Stimulated activated CD4-positive, alpha-beta T cell treated with anti-CD3 and anti-CD28 coated beads, Interleukin-12 subunit alpha, Interleukin-12 subunit beta, amount 100 ng/mL, for 4 hours (primary cell): ENCODE measurements around the gene CNPY3.
A peak's percentile ranks its signal among the peaks of the same experiment; 100 is the strongest.

Experiments
- DNase-seq: peaks from one replicate; pipeline ENCODE4 v3.0.0-alpha.2; 2020

The CNPY3 gene

GRCh38 chr6:42961020-42961470, 31.8 kb downstream of the CNPY3 start:
- DNase-seq = no peak

- no peak for DNase-seq
Measured at GRCh38 chr6:42962096-42962495, 32.8 kb downstream of the CNPY3 start.

DNA sequence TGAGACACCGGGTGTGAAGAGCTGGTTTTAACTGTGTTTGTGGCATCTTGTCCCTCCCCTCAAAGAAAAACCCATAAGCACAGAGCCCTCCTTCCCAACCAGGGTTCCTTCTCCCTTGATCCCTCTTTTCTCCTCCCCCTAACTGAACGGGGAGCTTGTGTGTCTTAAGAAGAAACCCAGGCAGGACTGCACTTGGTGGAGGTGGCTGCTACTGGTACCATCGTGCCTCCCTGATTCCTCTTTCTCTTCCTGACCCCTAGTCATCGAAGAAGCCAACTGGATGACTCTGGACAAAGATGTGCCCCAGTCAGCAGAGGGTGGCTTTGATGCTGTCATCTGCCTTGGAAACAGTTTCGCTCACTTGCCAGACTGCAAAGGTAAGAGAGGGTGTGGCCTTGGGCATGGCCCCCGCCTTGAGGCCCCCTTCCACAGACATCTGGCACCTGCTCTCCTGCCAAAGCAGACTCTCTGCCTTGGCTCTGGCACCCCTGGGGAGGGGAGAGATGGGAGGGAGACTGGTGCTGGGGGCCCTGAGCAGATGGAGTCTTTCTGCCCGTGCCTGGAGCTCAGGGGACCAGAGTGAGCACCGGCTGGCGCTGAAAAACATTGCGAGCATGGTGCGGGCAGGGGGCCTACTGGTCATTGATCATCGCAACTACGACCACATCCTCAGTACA, 33.4 kb downstream of the CNPY3 start:
- DNase-seq = no peak

DNA sequence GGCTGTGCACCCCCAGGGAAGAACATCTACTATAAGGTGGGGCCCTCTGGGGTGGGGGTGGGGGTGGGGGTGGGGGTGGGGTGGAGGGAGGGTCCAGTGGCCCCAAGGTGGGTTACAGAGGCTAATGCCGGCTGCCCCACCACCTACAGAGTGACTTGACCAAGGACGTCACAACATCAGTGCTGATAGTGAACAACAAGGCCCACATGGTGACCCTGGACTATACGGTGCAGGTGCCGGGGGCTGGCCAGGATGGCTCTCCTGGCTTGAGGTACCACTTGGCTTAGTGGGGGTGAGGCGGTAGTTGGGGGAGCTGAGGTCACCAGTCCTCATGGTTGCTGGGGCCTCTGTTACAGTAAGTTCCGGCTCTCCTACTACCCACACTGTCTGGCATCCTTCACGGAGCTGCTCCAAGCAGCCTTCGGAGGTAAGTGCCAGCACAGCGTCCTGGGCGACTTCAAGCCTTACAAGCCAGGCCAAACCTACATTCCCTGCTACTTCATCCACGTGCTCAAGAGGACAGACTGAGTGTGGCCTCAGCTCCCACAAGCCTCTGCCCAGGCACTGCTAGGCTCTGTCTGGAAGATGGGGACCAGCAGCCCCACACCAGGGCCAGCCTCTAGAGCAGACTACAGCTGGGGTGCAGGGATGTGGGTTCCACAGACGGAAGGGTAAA, 34.0 kb downstream of the CNPY3 start:
- DNase-seq = no peak

- no peak for DNase-seq
Measured at GRCh38 chr6:42963855-42964605, 34.8 kb downstream of the CNPY3 start.

GRCh38 chr6:42966571-42966970, 37.3 kb downstream of the CNPY3 start:
- no peak for DNase-seq

GRCh38 chr6:42967228-42967627, 37.9 kb downstream of the CNPY3 start:
- no peak for DNase-seq

DNA sequence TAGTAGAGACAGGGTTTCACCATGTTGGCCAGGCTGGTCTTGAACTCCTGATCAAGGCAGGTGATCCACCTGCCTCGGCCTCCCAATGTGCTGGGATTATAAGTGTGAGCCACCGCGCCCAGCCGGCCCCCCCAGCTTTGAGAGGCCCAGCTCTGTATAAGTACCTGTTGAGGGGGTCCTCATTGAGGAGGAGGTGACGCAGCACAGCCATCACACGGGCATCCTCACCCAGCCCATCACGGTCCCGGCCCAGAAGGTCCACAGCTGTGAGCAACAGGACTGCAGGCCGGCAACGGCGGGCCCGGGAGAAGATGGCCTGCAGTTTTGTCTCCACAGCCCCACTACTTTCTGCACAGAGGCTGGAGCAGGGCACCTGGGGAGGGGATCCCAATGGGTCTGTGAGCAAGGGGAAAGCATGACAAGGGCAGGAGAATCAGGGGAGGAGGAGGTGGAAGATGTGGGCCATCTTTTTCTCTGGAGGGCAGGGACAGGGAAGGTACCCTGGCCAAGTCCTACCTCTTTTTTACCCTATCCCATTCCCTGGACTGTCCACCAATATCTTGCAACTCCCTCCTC, 38.9 kb downstream of the CNPY3 start:
- no peak for DNase-seq

DNA sequence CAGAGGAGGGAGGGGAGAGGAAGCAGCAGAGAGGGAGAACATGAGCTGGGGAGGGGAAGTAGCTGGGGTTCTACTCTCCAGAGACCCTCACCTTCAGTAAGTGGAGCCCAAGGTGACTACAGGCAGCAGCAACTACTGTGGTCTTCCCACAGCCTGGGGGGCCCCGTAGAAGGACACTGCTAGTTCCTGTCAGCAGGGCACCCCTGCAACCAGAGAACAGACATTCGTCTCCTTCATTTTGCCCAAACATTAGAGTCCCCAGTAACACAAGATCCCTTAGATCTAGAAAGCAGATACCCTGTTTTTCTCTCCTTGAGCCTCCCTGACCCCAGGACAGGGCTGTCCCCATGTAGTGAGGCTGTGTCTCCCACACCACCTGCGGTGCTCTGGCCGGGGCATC, 39.5 kb downstream of the CNPY3 start:
- no peak for DNase-seq

DNA sequence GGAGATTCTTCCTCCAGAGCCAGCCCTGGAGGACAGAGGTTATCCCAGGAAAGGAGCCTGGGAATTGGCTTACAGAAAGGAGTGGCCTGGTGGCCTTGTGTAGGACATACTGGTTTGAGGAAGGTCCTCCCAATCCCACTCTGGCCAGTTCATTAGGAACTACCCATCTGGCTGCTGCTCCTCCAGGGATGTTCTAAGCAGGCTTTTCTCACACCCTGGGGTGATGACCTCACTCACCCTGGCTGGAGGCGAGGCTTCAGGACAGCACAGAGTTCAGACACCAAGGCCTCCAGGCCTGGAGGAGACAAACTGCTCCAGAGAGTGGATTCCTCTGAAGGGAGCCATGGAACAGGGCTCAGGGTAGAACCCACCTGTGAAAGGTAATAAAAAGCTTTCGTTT, 40.2 kb downstream of the CNPY3 start:
- DNase-seq = no peak

DNA sequence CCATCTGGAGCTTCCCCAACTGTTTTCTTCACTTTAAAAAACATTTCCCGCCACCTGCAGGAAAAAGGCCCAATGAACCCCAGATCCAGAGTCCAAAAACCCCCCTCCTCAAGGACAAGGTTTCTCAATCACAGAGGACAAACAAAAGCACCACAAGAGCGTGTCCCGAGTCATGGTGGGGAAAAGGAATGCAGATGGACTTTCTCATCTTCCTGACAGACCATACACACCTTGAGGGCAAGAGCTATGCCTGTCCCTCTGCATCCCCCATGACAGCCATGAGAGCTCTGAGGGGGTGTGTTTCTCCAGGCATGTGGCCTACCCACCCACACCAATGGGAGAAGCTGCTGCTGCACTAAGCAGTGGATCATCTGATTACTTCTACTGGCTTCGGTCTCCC, 40.7 kb downstream of the CNPY3 start:
- DNase-seq = no peak

GRCh38 chr6:42970871-42971612, 41.8 kb downstream of the CNPY3 start:
- DNase-seq = no peak

GRCh38 chr6:42971746-42972327, 42.6 kb downstream of the CNPY3 start:
- no peak for DNase-seq

DNA sequence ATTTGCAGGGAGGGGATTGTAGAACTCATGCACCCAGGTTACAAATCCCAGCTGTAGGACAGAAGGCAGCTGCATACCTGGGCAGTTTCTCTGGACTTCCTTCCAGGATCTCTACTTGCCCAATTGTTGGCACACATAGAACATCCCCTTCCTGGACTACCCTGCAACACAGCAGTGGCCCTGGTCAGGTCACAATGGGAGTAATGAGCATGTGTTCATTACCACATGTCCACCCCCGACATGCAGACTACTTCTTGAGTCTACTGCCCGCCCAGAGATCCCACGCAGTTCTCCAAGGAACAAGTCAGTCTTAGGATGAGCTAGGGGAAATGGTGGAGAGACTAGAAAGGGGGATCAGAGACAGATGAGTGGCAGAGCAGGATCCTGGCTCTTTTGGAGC, 44.6 kb downstream of the CNPY3 start:
- DNase-seq = no peak

DNA sequence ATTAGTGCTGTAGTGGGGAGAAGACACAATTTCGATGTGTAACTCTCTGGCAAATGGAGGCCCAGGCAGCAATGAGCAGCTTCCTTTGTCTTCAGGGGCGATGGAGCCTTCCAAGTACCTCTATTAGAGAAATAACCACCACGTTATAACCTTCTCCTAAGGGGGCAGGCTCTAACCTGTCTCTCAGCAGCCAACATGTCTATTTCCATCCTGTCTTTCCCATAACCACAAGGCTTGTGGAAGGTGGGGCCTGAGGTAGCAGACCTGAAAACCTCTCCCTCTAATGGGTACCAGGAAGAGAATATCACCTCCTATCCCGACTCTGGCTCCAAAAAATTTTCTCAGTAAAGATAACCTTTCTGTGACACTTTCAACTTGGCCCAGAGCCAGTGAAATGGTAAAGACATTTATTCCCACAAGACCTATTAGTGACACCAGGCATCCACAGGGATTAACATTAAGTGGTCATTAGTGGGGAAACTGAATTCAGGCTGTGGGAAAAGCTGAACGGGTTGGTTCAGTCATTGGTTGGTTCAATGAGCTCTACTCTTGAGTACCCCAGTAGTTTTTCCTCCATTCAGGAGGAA, 45.7 kb downstream of the CNPY3 start:
- no peak for DNase-seq

- no peak for DNase-seq
Measured at GRCh38 chr6:42978487-42978838, 49.2 kb downstream of the CNPY3 start.

DNA sequence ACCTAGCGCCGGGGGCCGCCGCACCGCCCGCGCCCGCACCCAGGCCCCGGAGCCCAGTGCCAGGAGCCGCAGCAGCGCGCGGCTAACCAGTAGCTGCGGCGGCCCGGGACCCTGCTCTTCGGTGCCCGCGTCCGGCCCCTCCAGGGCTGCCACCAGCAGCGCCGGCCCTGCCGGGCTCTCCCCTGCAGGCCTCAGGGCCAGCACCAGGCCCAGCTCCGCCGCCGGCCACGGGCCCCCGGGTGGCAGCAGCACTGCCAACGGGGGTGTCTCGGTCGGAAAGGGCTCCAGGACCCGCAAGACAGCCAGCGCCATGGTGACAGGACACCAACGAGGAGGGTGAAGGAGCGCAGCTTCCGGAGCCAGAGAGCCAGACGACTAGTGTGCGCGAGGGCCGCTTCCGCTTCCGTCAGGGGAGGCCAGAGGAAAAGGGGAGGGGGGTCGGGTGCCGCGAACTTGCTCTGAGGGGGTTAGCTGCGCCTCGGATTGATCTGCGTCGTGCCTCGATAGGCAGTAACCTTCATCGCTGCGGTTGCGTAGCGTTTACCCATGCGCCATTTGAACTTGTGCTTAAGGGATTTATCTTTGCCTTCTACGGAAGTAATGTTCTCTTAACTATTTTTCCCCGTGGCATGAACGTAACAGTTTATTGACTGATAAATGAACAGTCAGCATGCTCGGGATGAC, 49.7 kb downstream of the CNPY3 start, which contains the start of gene PEX6:
Gene PEX6 (minus strand): TSS at position 343 of the 684 bp plus-strand sequence. CDS start 31 bp downstream, at position 312.
- DNase-seq = peak; percentile 89

DNA sequence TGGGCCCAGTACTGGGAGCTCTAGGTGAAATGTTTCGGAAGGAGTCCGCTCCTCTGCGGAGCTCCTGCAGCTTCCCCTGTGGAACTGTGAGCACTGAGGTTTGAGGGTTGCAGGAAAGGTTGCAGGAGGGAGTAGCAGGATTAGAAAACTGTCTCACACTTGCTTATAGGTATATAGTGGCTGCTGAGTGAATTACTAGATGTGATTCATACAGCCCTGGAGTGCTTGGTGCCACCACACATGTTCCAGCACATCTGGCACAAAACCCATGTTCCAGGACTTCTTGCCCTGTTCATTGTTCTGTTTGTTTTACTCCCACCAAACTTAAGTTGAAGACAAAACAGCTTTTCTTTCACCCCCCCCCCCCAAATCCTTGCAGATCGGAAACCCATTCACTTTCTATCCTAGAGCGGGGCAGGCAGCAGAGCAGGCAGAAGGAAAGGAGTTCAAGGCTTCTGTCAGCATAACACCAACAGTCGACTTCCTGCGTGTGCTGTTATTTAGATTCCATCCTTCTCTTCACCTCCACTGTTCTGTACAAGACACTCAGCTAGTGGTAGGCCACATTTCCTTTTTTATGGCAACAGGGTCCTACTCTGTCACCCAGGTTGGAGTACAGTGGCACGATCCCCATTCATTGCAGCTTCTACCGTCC, 50.4 kb downstream of the CNPY3 start:
- DNase-seq = no peak

DNA sequence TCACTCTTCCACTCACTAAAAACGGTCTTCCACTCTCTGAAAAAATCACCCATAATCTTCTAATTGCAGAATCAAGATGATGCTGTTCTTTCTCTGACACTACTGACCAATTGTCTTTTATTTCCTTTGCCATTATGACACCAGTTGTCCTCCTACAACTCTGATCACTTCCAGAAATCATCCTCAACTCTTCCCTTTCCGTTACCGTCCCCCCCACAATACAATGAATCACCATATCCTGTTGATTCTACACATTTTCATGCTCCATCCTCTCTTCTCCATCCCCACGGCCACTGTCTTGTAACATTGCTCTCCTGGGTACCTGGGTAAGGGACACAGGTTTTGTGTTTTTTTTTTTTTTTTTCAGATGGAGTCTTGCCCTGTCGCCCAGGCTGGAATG, 52.6 kb downstream of the CNPY3 start:
- DNase-seq = no peak

GRCh38 chr6:42984001-42984923, 55.0 kb downstream of the CNPY3 start, which contains the start of gene PPP2R5D:
Gene PPP2R5D, plus strand, starts transcription at chr6:42984570. Its CDS starts 108 bp downstream, at chr6:42984678.
- DNase-seq = peak; percentile 92
